H1 (cell line): Measurements from ENCODE around the gene KCNJ16. TPM values are rescaled to one million over a fixed set of nuclear protein-coding genes. Genes with fewer than 3 reads are reported as not detected.

Experiments used
- CTCF ChIA-PET: fragments of 300-600 bp; sonication (Branson Sonifier 250); formaldehyde crosslinking; loops from one replicate; lab custom pipeline; 2021; ENCODE audit not compliant: partially characterized antibody; lab: Charles Lee
- POLR2A ChIA-PET: fragments of 300-600 bp; sonication (Branson Sonifier 250); formaldehyde crosslinking; loops from one replicate; lab custom pipeline; 2021; ENCODE audit warnings: inconsistent platforms; ENCODE audit not compliant: partially characterized antibody; lab: Charles Lee
- DNase-seq, 2 experiments: peaks; one replicate each; pipeline versions ENCODE4 v3.0.0 to v3.0.0-alpha.2; 2010 to 2022; ENCODE audit warnings: low spot score in 2 of 2, low read depth in 1 of 2, mixed read lengths in 1 of 2
- FAIRE-seq: peaks from 2 replicates; lab custom pipeline; 2011; peaks lifted over from hg19 to GRCh38; lab: Jason Lieb, UNC
- H2AFZ ChIP-seq: 2 replicates; pipeline ENCODE4 v1.8.1; 2012; ENCODE audit warnings: low read length, inconsistent platforms
- H2AK5ac ChIP-seq: 2 replicates; pipeline ENCODE4 v1.6.1; 2013; ENCODE audit warnings: low read depth, low read length
- H2BK120ac ChIP-seq: replicated peaks from 2 replicates; pipeline ENCODE3; 2013; ENCODE audit warnings: low read depth, low read length, inconsistent platforms
- H2BK12ac ChIP-seq: 2 replicates; pipeline ENCODE4 v1.6.1; 2013; ENCODE audit warnings: low read depth, low read length
- H2BK15ac ChIP-seq: 2 replicates; pipeline ENCODE4 v1.6.1; 2013; ENCODE audit warnings: low read length
- H2BK20ac ChIP-seq: 2 replicates; pipeline ENCODE4 v1.6.1; 2013; ENCODE audit warnings: low read length
- H2BK5ac ChIP-seq: 2 replicates; pipeline ENCODE4 v1.6.1; 2013; ENCODE audit warnings: low read depth, low read length
- H3K14ac ChIP-seq: 2 replicates; pipeline ENCODE4 v1.6.1; 2013; ENCODE audit warnings: inconsistent platforms; ENCODE audit not compliant: insufficient read length
- H3K18ac ChIP-seq: 2 replicates; pipeline ENCODE4 v1.6.1; 2013; ENCODE audit warnings: low read length; ENCODE audit errors: extremely low read depth
- H3K23ac ChIP-seq: 2 replicates; pipeline ENCODE4 v1.6.1; 2013; ENCODE audit warnings: inconsistent platforms; ENCODE audit not compliant: insufficient read length
- H3K23me2 ChIP-seq: 2 replicates; pipeline ENCODE4 v1.6.1; 2013; ENCODE audit warnings: low read depth, low read length
- H3K27ac ChIP-seq: 2 replicates; pipeline ENCODE4 v1.6.1; 2011; ENCODE audit warnings: low read depth, low read length, inconsistent platforms
- H3K27me3 ChIP-seq, 4 experiments: replicated peaks in 1 of 4; 1 replicate in 1 of 4; 2 replicates in 3 of 4; pipeline versions ENCODE4 v1.6.1 to v1.8.1; 2011 to 2013; ENCODE audit warnings: low read length in 3 of 4, mild to moderate bottlenecking in 3 of 4, inconsistent platforms in 2 of 4, mixed read lengths in 2 of 4, moderate library complexity in 1 of 4; ENCODE audit not compliant: control insufficient read depth in 3 of 4, insufficient read depth in 3 of 4; ENCODE audit errors: extremely low read depth in 1 of 4
- H3K36me3 ChIP-seq, 4 experiments: 2 replicates each; pipeline versions ENCODE4 v1.6.1 to v1.8.1; 2011 to 2013; ENCODE audit warnings: mild to moderate bottlenecking in 4 of 4, low read length in 3 of 4, moderate library complexity in 2 of 4, control low read depth in 1 of 4, inconsistent platforms in 1 of 4; ENCODE audit not compliant: insufficient read depth in 4 of 4, control insufficient read depth in 2 of 4
- H3K4ac ChIP-seq: replicated peaks from 2 replicates; pipeline ENCODE3; 2013; ENCODE audit warnings: low read length, low read depth, mixed read lengths, inconsistent platforms; ENCODE audit not compliant: insufficient read length
- H3K4me1 ChIP-seq, 4 experiments: replicated peaks in 1 of 4; 1 replicate in 1 of 4; 2 replicates in 3 of 4; pipeline versions ENCODE4 v1.6.1 to v1.8.1; 2011 to 2013; ENCODE audit warnings: low read length in 3 of 4, inconsistent platforms in 2 of 4, mixed read lengths in 1 of 4; ENCODE audit not compliant: insufficient read depth in 4 of 4, control insufficient read depth in 3 of 4
- H3K4me2 ChIP-seq, 2 experiments: 2 replicates each; pipeline versions ENCODE4 v1.6.1 to v1.8.1; 2011 to 2013; ENCODE audit warnings: low read depth in 2 of 2, low read length in 2 of 2, control low read depth in 1 of 2, inconsistent platforms in 1 of 2, mild to moderate bottlenecking in 1 of 2; ENCODE audit not compliant: insufficient read depth in 1 of 2
- H3K4me3 ChIP-seq, 4 experiments: fragments of 200-600, 300-600 bp in 1 of 4; sonication (generic), shearing (Covaris generic), sonication (Bioruptor Twin) in 1 of 4; 2 replicates each; pipeline versions ENCODE4 v1.5.1 to v1.8.1; 2011 to 2016; ENCODE audit warnings: low read length in 4 of 4, low read depth in 3 of 4, control low read depth in 2 of 4, inconsistent platforms in 2 of 4, mild to moderate bottlenecking in 2 of 4, mixed read lengths in 1 of 4, moderate library complexity in 1 of 4; ENCODE audit not compliant: insufficient read depth in 2 of 4; ENCODE audit errors: extremely low read depth in 1 of 4
- H3K56ac ChIP-seq: replicated peaks from 2 replicates; pipeline ENCODE3; 2013; ENCODE audit warnings: low read depth, mild to moderate bottlenecking, mixed read lengths, low read length, inconsistent platforms; ENCODE audit not compliant: insufficient read length
- H3K79me1 ChIP-seq: 2 replicates; pipeline ENCODE4 v1.6.1; 2013; ENCODE audit warnings: low read depth, low read length, control low read depth
- H3K79me2 ChIP-seq, 2 experiments: 2 replicates each; pipeline versions ENCODE4 v1.6.1 to v1.8.1; 2012 to 2013; ENCODE audit warnings: low read length in 2 of 2, mild to moderate bottlenecking in 2 of 2, inconsistent platforms in 1 of 2; ENCODE audit not compliant: insufficient read depth in 2 of 2, control insufficient read depth in 1 of 2
- H3K9ac ChIP-seq, 4 experiments: replicated peaks in 1 of 4; 1 replicate in 1 of 4; 2 replicates in 3 of 4; pipeline versions ENCODE4 v1.6.1 to v1.8.1; 2011 to 2013; ENCODE audit warnings: low read depth in 3 of 4, low read length in 3 of 4, control low read depth in 2 of 4, mild to moderate bottlenecking in 2 of 4, moderate library complexity in 2 of 4, inconsistent platforms in 1 of 4; ENCODE audit errors: extremely low read depth in 1 of 4
- H3K9me3 ChIP-seq, 2 experiments: 2 replicates each; pipeline versions ENCODE4 v1.6.1 to v1.8.1; 2012 to 2013; ENCODE audit warnings: mild to moderate bottlenecking in 2 of 2, moderate library complexity in 2 of 2, control low read depth in 1 of 2, inconsistent platforms in 1 of 2, low read depth in 1 of 2, low read length in 1 of 2, mixed read lengths in 1 of 2; ENCODE audit not compliant: insufficient read depth in 2 of 2
- H4K20me1 ChIP-seq, 2 experiments: replicated peaks in 1 of 2; 2 replicates each; pipeline versions ENCODE3 to v1.8.1; 2011 to 2013; ENCODE audit warnings: inconsistent platforms in 2 of 2, low read length in 2 of 2, mild to moderate bottlenecking in 1 of 2; ENCODE audit not compliant: insufficient read depth in 2 of 2, control insufficient read depth in 1 of 2
- H4K5ac ChIP-seq: 2 replicates; pipeline ENCODE4 v1.6.1; 2013; ENCODE audit warnings: low read length, low read depth, mixed read lengths, inconsistent platforms; ENCODE audit not compliant: insufficient read length
- H4K8ac ChIP-seq: 2 replicates; pipeline ENCODE4 v1.8.0; 2013; ENCODE audit warnings: mild to moderate bottlenecking, moderate library complexity, low read length, inconsistent platforms; ENCODE audit not compliant: insufficient read depth; ENCODE audit errors: extremely low read depth
- H4K91ac ChIP-seq: replicated peaks from 2 replicates; pipeline ENCODE3; 2013; ENCODE audit warnings: low read length, mixed read lengths, inconsistent platforms; ENCODE audit not compliant: insufficient read length
- CBX8 ChIP-seq: fragments of 300-800, 300-1000 bp; sonication (generic); IDR thresholded peaks from 2 replicates; pipeline ENCODE4 v1.7.1; 2016; ENCODE audit warnings: low read depth, low read length, borderline replicate concordance
- CREB1 ChIP-seq: IDR thresholded peaks from 2 replicates; pipeline ENCODE4 v1.6.1; 2012; ENCODE audit warnings: inconsistent platforms
- CTBP2 ChIP-seq: IDR thresholded peaks from 2 replicates; pipeline ENCODE4 v1.7.0; 2011; ENCODE audit warnings: borderline replicate concordance, mild to moderate bottlenecking, moderate library complexity, mixed read lengths, low read length; ENCODE audit not compliant: insufficient read depth, insufficient read length
- EP300 ChIP-seq, 2 experiments: IDR thresholded peaks; 1 replicate in 1 of 2; 2 replicates in 1 of 2; pipeline ENCODE4 v1.6.1; 2011 to 2012; ENCODE audit warnings: low read depth in 2 of 2, low read length in 2 of 2, mild to moderate bottlenecking in 2 of 2, borderline replicate concordance in 1 of 2, inconsistent platforms in 1 of 2, moderate library complexity in 1 of 2
- GABPA ChIP-seq: IDR thresholded peaks from 2 replicates; pipeline ENCODE4 v1.6.1; 2011; ENCODE audit warnings: mild to moderate bottlenecking, low read length, moderate library complexity, borderline replicate concordance; ENCODE audit not compliant: insufficient read depth
- JUND ChIP-seq: IDR thresholded peaks from 2 replicates; pipeline ENCODE4 v1.6.1; 2011; ENCODE audit warnings: mild to moderate bottlenecking, improper control_type of control experiment, low read length
- PHF8 ChIP-seq: fragments of 200-600 bp; sonication (generic); conservative IDR thresholded peaks from 2 replicates; pipeline ENCODE4 v1.7.1; 2012; ENCODE audit warnings: low read depth, mild to moderate bottlenecking, inconsistent platforms, low read length, moderate library complexity
- POLR2A ChIP-seq, 2 experiments: IDR thresholded peaks; 1 replicate in 1 of 2; 2 replicates in 1 of 2; pipeline ENCODE4 v1.6.1; 2011; ENCODE audit warnings: low read depth in 2 of 2, low read length in 2 of 2, mild to moderate bottlenecking in 2 of 2; ENCODE audit errors: control extremely low read depth in 1 of 2
- POU5F1 ChIP-seq: IDR thresholded peaks from 2 replicates; pipeline ENCODE4 v1.6.1; 2011; ENCODE audit warnings: low read depth, mild to moderate bottlenecking, low read length, moderate library complexity
- SIRT6 ChIP-seq: IDR thresholded peaks from one replicate; pipeline ENCODE4 v1.7.1; 2012; ENCODE audit warnings: low read length, inconsistent platforms
- SP1 ChIP-seq: IDR thresholded peaks from 2 replicates; pipeline ENCODE4 v1.6.1; 2011; ENCODE audit warnings: low read depth, low read length
- TAF7 ChIP-seq: optimal IDR thresholded peaks from 2 replicates; pipeline ENCODE3; 2011; ENCODE audit warnings: low read depth, mild to moderate bottlenecking, inconsistent platforms, low read length, moderate library complexity, borderline replicate concordance
- TBP ChIP-seq: IDR thresholded peaks from 2 replicates; pipeline ENCODE4 v1.6.1; 2011; ENCODE audit warnings: low read depth, low read length, improper control_type of control experiment
- WGBS, 2 experiments: shearing (Covaris generic) in 1 of 2; methylation state at CpG; one replicate each; pipeline versions ENCODE4 v1.1.6 to v1.1.7; 2013 to 2015; ENCODE audit warnings: low lambda C conversion rate in 2 of 2, mixed read lengths in 2 of 2, inconsistent platforms in 1 of 2, low coverage in 1 of 2, missing lambda C conversion rate in 1 of 2; ENCODE audit not compliant: insufficient replicate concordance in 2 of 2, insufficient coverage in 1 of 2, insufficient read length in 1 of 2; ENCODE audit errors: extremely low coverage in 1 of 2, missing lambda C conversion rate in 1 of 2; 5-methylcytosine and 5-hydroxymethylcytosine counted together
- polyA plus RNA-seq, 7 experiments: library from polyadenylated mRNA; depleted of rRNA in 3 of 7; stranded (reverse) in 5 of 7; unstranded in 2 of 7; fragments of >200 nt in 5 of 7; fragments of 200-250 nt in 2 of 7; gene quantifications; 1 replicate in 5 of 7; 2 replicates in 1 of 7; 4 replicates in 1 of 7; pipeline versions ENCODE4 v1.2.1 to v1.2.3, GENCODE V29; 2011 to 2013; ENCODE audit warnings: missing spikeins in 2 of 7, mixed read lengths in 2 of 7
- total RNA-seq: library from RNA; stranded (reverse); fragmentation: NEBNext Ultra II Directional; extraction: Animal tissue kit (Norgen Biotek cat#: 25700); gene quantifications from 2 replicates; pipeline ENCODE4 v1.2.1, GENCODE V29; 2021
- TF ChIP-seq, protein P1 (sequence below): IDR thresholded peaks from 2 replicates; pipeline ENCODE4 v1.6.1; 2012; ENCODE audit warnings: low read length, inconsistent platforms

Gene KCNJ16
- total and polyA plus RNA-seq, 2 of the 8 experiments (the other 6 are each of a cell fraction or from before 2014, with no cell fraction given): not detected

DNA sequence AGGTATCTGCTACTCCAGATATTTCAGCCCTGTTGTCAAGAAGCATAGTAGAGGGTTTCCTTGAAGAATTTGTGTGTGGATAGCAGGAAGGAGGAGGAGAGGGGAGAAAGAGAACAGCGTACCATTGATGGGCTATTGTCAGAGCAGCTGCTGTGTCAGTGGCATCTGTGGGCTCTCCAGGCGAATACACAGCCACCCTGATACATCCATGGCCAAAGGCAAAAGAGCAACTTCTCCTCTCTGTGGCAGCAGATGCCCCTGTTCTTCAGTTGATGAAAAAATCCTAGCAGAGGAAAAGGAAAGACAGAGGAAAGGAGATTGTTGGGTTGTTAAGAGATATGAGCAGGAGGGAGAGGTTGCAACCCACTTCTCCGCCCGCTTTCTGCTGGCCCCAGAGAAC, 82.1 kb downstream of the KCNJ16 start:
- Histone ChIP-seq H3K18ac (no peak overlapping the region), H3K36me3 (no peaks in the 10 kb centered on the region), H2BK15ac (no peak overlapping the region), H4K8ac (no peak overlapping the region), H4K20me1 (no peaks in the 10 kb centered on the region), H2BK20ac (no peak overlapping the region), H3K4me2 (no peak overlapping the region), H3K9ac (no peak overlapping the region), H4K5ac (no peak overlapping the region), H4K91ac (no peak overlapping the region), H3K4ac (no peak overlapping the region), H3K56ac (no peak overlapping the region), H3K27ac (no peak overlapping the region), H2BK12ac (no peak overlapping the region), H2BK120ac (no peak overlapping the region), H3K4me3 (no peak overlapping the region), H3K23ac (no peak overlapping the region), H2AFZ (no peak overlapping the region), H3K14ac (no peak overlapping the region), H3K4me1 (no peaks in the 10 kb centered on the region), H3K27me3 (no peaks in the 10 kb centered on the region), H3K79me1 (no peaks in the 10 kb centered on the region), H2BK5ac (no peak overlapping the region), H3K9me3 (no peaks in the 10 kb centered on the region), H3K79me2 (no peaks in the 10 kb centered on the region), H2AK5ac (no peak overlapping the region), H3K23me2 (no peaks in the 10 kb centered on the region)
- DNase-seq: no peak
- WGBS, 2 experiments: 95% methylated on average over 4 of the region's 4 CpGs; no CpG with 5 or more reads in 1 of the 2 experiments
- no peak for FAIRE-seq
- CTCF ChIA-PET: interaction anchor here (1.0 to 1.3 kb wide), 2 partner anchors 10 to 13 kb away, joined by 3 to 6 read pairs; no protein-coding TSS in a partner anchor
- POLR2A ChIA-PET: no interaction called here
- no peak for TF ChIP-seq JUND
- no peak for TF ChIP-seq CTBP2
- no peak for TF ChIP-seq PHF8
- no peak for TF ChIP-seq POLR2A (IDR thresholded peaks at IDR 0.05; ENCODE audit: control extremely low read depth in 1 of 2, low read depth in 2 of 2, low read length in 2 of 2)
- TF ChIP-seq, protein P1, sequence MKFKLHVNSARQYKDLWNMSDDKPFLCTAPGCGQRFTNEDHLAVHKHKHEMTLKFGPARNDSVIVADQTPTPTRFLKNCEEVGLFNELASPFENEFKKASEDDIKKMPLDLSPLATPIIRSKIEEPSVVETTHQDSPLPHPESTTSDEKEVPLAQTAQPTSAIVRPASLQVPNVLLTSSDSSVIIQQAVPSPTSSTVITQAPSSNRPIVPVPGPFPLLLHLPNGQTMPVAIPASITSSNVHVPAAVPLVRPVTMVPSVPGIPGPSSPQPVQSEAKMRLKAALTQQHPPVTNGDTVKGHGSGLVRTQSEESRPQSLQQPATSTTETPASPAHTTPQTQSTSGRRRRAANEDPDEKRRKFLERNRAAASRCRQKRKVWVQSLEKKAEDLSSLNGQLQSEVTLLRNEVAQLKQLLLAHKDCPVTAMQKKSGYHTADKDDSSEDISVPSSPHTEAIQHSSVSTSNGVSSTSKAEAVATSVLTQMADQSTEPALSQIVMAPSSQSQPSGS: no peak
- TF ChIP-seq POU5F1: no peak
- no peak for TF ChIP-seq CREB1
- TF ChIP-seq TAF7: no peak
- TF ChIP-seq EP300 (IDR thresholded peaks at IDR 0.05; ENCODE audit: borderline replicate concordance in 1 of 2, low read depth in 2 of 2, low read length in 2 of 2): no peak
- TF ChIP-seq TBP: no peak
- TF ChIP-seq GABPA: no peak
- no peak for TF ChIP-seq SP1
- TF ChIP-seq CBX8: no peak
- no peak for TF ChIP-seq SIRT6
